HG03103 (cell line): Measurements from ENCODE around the gene KAT2B.

Experiments
- ATAC-seq: cut with Tn5 transposase; IDR thresholded peaks from one replicate; pipeline ENCODE4 v1.9.1; 2021; ENCODE audit warnings: low read depth; ENCODE audit not compliant: unreplicated experiment

Gene KAT2B

DNA sequence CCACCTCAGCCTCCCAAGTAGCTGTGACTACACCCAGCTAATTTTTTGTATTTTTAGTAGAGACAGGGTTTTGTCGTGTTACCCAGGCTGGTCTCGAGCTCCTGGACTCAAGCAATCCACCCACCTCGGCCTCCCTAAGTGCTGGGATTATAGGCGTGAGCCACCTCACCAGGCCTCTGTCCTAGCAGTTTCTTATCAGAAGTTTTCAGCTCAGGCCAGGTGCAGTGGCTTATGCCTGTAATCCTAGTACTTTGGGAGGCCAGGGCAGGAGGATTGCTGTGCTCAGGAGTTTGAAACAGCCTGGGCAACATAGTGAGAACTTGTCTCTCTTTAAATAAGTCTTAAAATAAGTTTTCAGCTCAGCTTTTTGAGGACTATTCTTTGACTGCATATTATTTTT is 97.4 kb downstream of the KAT2B start:
- no peak for ATAC-seq

DNA sequence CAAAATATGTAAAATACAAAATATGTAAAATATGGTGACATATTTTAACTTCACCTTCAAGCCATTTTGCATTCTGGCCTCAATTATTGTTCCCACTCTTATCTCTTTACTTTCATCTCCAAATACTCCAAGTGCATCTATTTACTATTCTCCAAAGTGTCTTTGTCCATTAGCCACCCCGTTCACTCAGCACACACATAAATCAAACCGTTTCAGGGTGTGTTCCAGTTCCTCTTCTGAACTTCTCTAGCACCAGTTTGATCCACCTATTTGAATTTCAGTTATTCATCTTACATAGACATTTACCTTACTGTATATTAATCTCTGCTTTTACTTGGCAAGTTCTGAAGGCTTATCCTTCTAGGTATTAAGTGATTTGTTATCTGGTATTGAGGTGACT is 100.6 kb downstream of the KAT2B start:
- ATAC-seq: no peak

DNA sequence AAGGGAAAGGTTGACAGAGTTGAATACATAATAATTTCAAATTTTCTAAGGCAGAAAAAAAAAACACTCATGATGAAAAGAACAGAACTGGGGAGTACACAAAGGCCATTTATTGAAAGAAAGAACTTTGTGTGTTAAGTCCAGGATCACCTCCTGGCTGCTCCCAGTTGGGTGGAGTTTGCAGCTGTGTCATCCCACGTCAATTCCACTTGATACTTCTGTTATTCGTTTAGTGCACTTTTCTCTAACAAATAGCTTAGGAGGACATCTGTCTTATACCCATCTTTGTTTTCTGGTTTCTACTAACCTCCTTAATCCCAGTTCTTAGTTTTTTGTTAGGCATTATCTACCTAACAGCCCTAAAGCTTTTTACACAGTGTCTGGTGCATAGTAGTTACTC is 101.1 kb downstream of the KAT2B start:
- no peak for ATAC-seq

DNA sequence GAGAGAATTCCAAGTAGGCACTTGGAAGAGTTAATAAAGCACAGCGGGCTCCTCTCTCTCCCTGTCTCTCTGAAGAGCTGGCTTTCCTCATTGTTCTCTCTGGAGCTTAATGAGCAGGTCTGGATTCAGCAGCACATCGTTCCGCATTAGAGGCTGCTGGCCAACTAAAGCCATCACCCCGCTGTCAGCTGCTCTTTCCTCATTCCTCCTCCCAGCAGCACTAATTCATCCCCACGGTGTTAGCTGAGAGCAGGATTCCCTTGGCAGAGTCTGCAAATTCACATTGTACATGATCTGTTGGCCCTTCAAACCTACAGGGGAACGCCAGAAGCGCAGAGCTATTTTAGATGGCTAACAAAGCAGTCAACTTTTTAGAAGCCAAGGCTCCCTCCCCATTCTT is 101.6 kb downstream of the KAT2B start:
- ATAC-seq: no peak

GRCh38 chr3:20142517-20142916 is 102.3 kb downstream of the KAT2B start:
- no peak for ATAC-seq

- no peak for ATAC-seq
Measured at GRCh38 chr3:20143519-20143918, 103.3 kb downstream of the KAT2B start.

DNA sequence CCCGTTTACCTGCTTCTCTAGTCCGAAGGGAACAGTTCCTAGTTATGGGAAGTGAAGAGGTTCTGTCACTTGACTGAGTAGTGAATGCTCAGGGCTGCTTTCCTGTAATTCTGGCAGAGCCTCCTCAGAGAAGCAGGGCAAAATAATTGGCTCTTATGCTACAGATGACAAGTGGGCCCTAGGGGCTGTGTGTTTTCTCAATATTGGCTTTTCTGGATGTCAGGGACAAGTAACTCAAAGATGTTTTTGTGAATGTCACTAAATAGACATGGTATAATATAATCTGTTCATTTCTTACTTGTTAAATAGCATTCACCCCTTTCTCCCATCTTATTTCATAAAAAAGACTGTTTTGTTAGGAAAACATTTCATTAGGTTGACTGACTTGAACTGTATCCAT is 105.6 kb downstream of the KAT2B start:
- no peak for ATAC-seq

DNA sequence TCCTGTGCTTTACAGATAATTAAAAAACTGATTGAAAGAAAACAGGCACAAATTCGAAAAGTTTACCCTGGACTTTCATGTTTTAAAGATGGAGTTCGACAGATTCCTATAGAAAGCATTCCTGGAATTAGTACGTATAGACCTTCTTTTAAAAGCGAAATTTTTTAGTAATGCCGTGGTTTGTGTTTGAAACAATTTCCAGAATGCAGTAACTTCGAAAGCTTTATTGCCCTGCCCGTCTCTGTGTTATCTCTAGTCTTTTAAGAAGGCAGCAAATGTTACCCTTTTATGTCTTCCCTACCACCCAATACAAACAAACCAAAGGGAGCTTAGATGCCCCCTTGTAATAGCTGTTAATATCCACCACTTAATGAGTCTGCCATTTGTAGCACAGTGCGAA is 106.1 kb downstream of the KAT2B start:
- no peak for ATAC-seq

GRCh38 chr3:20147361-20147760 is 107.1 kb downstream of the KAT2B start:
- ATAC-seq: no peak

GRCh38 chr3:20148466-20148865 is 108.2 kb downstream of the KAT2B start:
- ATAC-seq: no peak

DNA sequence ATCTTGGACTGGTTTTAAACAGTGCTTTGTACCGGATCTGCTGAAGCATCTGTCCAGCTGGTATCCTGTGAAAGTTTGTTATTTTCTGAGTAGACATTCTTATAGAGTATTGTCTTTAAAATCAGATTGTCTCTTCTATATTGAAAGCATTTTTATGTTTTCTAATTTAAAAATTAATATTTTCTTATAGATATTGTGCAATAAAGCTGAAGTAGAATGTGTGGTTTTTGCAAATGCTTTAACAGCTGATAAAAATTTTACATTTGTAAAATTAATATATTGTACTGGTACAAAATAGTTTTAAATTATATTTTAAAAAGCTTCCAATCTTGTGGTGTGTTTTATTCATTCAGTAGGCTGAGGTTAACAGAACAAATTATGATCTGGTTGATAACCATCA is 113.8 kb downstream of the KAT2B start:
- no peak for ATAC-seq

GRCh38 chr3:20154928-20155327 is 114.7 kb downstream of the KAT2B start:
- no peak for ATAC-seq

GRCh38 chr3:20160230-20160629 is 120.0 kb downstream of the KAT2B start:
- no peak for ATAC-seq

DNA sequence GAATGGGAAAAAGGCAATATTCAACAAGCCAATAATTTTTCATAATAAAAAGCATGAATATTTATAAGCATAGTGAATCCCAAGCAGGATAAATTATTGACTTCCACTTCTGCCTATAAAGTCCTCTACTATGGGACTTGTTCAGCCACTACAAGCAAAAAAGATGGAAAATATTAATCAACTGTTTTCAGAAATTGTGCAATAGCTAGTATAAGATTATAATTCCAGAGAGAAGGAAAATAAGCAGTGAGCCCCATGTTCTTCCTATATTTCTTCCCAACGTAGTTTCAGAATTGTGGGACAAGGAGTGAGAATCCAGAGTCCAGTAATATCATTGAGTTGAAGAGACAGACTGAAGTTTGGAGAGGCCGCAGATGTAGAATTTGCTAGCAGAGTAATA is 121.5 kb downstream of the KAT2B start:
- no peak for ATAC-seq

- ATAC-seq: no peak
Measured at GRCh38 chr3:20173844-20174410, 133.7 kb downstream of the KAT2B start.

DNA sequence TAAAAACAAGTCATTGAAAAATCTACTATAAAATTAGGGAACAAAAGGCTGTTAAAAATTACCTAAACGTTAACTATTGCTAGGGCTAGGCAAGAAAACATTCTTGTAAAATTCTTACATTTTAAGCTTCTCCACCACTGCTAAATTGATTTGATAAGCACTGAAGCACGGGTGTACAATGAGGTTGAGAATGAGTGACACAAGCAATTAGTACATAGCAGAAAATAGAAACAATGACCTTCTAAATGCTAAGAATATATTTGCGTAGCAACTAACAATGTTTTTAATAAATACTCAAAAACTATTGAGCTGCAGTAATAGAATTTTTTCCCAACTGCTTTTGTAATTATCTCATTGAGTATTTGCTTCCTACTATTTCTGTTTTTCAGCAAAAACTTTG is 141.0 kb downstream of the KAT2B start:
- ATAC-seq: no peak

- no peak for ATAC-seq
Measured at GRCh38 chr3:20182206-20182605, 142.0 kb downstream of the KAT2B start.

DNA sequence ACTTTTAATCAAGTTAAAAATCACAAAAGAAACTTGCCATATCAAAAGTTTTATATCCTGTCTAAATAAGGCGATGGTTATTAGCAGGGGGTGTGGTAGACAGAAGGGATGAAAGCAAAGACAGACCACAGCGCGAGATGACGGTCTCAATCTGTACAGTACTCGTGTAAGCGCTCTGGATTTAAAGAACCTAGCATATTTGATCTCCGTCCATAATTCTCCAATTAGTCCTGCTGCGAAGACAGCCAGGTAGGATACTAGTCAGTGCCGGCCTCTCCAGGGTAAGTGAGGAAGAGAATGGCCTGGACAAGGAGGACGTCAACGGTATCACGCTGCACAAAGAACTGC is 145.1 kb downstream of the KAT2B start:
- peak; percentile 5 for ATAC-seq

DNA sequence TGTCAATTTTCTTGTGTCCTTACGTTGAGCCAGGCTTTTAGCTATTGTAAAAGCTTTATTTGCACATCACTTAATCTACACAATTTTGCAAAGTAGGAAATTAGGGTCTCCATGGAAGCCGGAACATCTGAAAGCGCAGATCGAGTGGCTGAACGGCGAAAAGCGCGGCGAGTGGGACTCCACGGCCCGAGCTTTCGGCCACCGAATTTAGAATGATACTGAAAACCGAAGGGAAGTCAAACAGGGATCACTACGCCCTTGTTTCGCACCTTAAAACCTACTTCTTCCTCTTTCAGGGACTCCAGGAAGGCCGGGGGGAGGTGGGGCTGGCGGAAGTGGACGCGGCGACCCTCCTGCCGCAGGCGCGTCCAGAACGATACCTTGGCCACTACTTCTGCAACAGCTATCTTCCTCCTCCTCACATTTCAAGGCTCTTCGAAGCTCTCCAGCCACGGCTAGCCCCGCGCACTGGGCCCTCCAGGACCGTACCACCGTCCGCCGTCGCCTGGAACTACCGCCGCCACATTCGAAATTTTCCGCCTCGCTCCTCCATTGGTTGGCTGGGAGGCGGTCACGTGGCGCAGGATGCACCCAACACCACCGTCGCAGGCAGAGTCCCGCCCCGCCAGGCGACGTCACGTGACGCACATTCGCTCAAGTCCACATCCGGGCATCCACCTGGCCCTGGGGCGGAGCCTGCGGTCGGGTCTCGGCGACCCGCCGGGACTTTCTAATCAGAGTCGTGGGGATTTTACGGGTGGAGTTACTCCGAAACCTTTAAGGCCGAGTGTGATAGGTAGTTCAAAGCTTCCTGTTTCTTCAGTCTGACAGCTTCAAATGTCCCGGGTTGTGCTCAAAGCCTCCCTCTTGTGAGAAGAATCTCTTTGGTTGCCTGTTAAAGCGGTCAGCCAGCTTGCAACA is 145.7 kb downstream of the KAT2B start, which contains the start of gene SGO1:
Gene SGO1 (minus strand): TSS at position 528 of the 921 bp plus-strand sequence. CDS start 2,179 bp downstream, outside the sequence.
- peak; percentile 87 for ATAC-seq

- no peak for ATAC-seq
Measured at GRCh38 chr3:20186600-20187004, 146.4 kb downstream of the KAT2B start.

DNA sequence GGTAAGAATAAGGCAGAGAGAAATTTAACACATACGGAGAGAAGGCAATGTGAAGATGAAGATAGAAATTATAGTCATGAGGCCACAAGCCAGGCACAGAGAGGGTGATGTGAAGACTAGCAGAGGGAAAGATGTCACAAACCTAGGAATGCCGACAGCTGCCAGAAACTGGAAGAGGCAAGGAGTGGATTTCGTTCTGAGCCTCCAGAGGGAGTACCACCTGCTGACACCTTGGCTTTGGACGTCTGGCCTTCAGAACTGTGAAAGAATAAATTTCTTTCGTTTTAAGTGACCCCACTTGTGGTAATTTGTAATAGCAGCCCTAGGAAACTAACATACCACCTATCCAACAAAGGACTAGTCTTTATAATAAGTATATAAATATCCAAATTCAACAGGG is 150.7 kb downstream of the KAT2B start:
- no peak for ATAC-seq

DNA sequence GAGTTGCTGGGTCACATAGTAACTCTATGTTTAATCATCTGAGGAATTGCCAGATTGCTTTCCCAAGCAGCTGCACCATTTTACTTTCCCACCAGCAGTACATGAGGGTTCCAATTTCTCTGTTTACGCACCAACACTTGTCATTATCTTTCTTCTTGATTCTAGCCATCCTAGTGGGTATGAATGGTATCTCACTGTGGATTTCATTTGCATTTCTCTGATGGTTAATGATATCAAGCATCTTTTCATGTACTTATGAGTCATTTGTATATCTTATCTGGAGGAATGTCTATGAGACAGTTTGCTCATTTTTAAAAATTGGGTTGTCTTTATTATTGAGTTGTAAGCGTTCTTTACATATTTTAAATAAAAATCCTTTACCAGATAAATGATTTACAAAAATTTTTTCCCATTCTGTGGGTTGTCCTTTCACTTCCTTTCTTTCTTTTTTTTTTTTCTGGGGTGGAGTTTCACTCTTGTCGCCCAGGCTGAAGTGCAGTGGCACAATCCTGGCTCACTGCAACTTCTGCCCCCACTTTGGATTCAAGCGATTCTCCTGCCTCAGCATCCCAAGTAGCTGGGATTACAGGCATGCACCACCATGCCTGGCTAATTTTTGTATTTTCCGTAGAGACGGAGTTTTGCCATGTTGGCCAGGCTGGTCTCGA is 154.7 kb downstream of the KAT2B start:
- ATAC-seq: no peak
